H1 (cell line): Measurements from ENCODE around the gene SND1. TPM values are rescaled to one million over a fixed set of nuclear protein-coding genes. Genes with fewer than 3 reads are reported as not detected.

Experiments used
- BACH1 ChIP-seq: IDR thresholded peaks from 2 replicates; pipeline ENCODE4 v1.6.1; 2012; ENCODE audit warnings: low read length, improper control_type of control experiment
- CHD1 ChIP-seq: IDR thresholded peaks from 2 replicates; pipeline ENCODE4 v1.6.1; 2012; ENCODE audit warnings: low read depth, low read length, improper control_type of control experiment
- CHD7 ChIP-seq: fragments of 300-600 bp; sonication (generic); IDR thresholded peaks from 2 replicates; pipeline ENCODE4 v1.7.1; 2012; ENCODE audit warnings: low read length, moderate library complexity, mild to moderate bottlenecking, inconsistent platforms; ENCODE audit not compliant: insufficient replicate concordance
- CREB1 ChIP-seq: IDR thresholded peaks from 2 replicates; pipeline ENCODE4 v1.6.1; 2012; ENCODE audit warnings: inconsistent platforms
- EP300 ChIP-seq, 2 experiments: IDR thresholded peaks; 1 replicate in 1 of 2; 2 replicates in 1 of 2; pipeline ENCODE4 v1.6.1; 2011 to 2012; ENCODE audit warnings: low read depth in 2 of 2, low read length in 2 of 2, mild to moderate bottlenecking in 2 of 2, borderline replicate concordance in 1 of 2, inconsistent platforms in 1 of 2, moderate library complexity in 1 of 2
- HDAC6 ChIP-seq: IDR thresholded peaks from one replicate; pipeline ENCODE4 v1.7.1; 2012; ENCODE audit warnings: low read depth, mild to moderate bottlenecking, inconsistent platforms, low read length, moderate library complexity
- RAD21 ChIP-seq, 2 experiments: IDR thresholded peaks in 1 of 2; conservative IDR thresholded peaks in 1 of 2; 2 replicates each; pipeline ENCODE4 v1.6.1; 2011; ENCODE audit warnings: low read depth in 2 of 2, low read length in 2 of 2, improper control_type of control experiment in 1 of 2, inconsistent platforms in 1 of 2, mild to moderate bottlenecking in 1 of 2, moderate library complexity in 1 of 2
- RBBP5 ChIP-seq: IDR thresholded peaks from 2 replicates; pipeline ENCODE4 v1.7.1; 2012; ENCODE audit warnings: low read depth, mild to moderate bottlenecking, inconsistent platforms, low read length, moderate library complexity, borderline replicate concordance
- RFX5 ChIP-seq: IDR thresholded peaks from 2 replicates; pipeline ENCODE4 v1.6.1; 2011; ENCODE audit warnings: low read depth, low read length, improper control_type of control experiment, borderline replicate concordance
- SP1 ChIP-seq: IDR thresholded peaks from 2 replicates; pipeline ENCODE4 v1.6.1; 2011; ENCODE audit warnings: low read depth, low read length
- polyA plus RNA-seq, 7 experiments: library from polyadenylated mRNA; depleted of rRNA in 3 of 7; stranded (reverse) in 5 of 7; unstranded in 2 of 7; fragments of >200 nt in 5 of 7; fragments of 200-250 nt in 2 of 7; gene quantifications; 1 replicate in 5 of 7; 2 replicates in 1 of 7; 4 replicates in 1 of 7; pipeline versions ENCODE4 v1.2.1 to v1.2.3, GENCODE V29; 2011 to 2013; ENCODE audit warnings: missing spikeins in 2 of 7, mixed read lengths in 2 of 7
- total RNA-seq: library from RNA; stranded (reverse); fragmentation: NEBNext Ultra II Directional; extraction: Animal tissue kit (Norgen Biotek cat#: 25700); gene quantifications from 2 replicates; pipeline ENCODE4 v1.2.1, GENCODE V29; 2021

The SND1 gene
- total and polyA plus RNA-seq, 2 of the 8 experiments (the other 6 are each of a cell fraction or from before 2014, with no cell fraction given): 122 to 290 TPM

- no peak for TF ChIP-seq CHD7
- TF ChIP-seq RFX5: no peak
- TF ChIP-seq BACH1: no peak
- TF ChIP-seq RBBP5: no peak
- no peak for TF ChIP-seq RAD21 (IDR thresholded peaks at IDR 0.05 in 1 of 2, conservative IDR thresholded peaks at IDR 0.05 in 1 of 2; ENCODE audit: low read depth in 2 of 2, low read length in 2 of 2)
- no peak for TF ChIP-seq CHD1
- TF ChIP-seq EP300 (IDR thresholded peaks at IDR 0.05; ENCODE audit: borderline replicate concordance in 1 of 2, low read depth in 2 of 2, low read length in 2 of 2): no peak
- no peak for TF ChIP-seq SP1
- no peak for TF ChIP-seq CREB1
- no peak for TF ChIP-seq HDAC6
Observed at GRCh38 chr7:127913686-127914085, 261.7 kb downstream of the SND1 start (continued).
